Measurements from ENCODE around the gene COA3. TPM values are rescaled to one million over a fixed set of nuclear protein-coding genes. Genes with fewer than 3 reads are reported as not detected.

Gene COA3
- total RNA-seq: 70.1 and 80.4 TPM in 2 replicates

GRCh38 chr17:42798383-42799380 is at the start of gene COA3, which contains the start of gene CNTD1:
COA3 (minus strand) TSS chr17:42798704; CDS start chr17:42798681, 23 bp downstream.
CNTD1 (plus strand) TSS chr17:42798861; CDS start chr17:42799068, 207 bp downstream.

GRCh38 chr17:42844271-42844670 is 45.8 kb upstream of the COA3 start, which contains the start of gene AOC2:
AOC2 (plus strand) TSS chr17:42844580; CDS start chr17:42844627, 47 bp downstream.

DNA sequence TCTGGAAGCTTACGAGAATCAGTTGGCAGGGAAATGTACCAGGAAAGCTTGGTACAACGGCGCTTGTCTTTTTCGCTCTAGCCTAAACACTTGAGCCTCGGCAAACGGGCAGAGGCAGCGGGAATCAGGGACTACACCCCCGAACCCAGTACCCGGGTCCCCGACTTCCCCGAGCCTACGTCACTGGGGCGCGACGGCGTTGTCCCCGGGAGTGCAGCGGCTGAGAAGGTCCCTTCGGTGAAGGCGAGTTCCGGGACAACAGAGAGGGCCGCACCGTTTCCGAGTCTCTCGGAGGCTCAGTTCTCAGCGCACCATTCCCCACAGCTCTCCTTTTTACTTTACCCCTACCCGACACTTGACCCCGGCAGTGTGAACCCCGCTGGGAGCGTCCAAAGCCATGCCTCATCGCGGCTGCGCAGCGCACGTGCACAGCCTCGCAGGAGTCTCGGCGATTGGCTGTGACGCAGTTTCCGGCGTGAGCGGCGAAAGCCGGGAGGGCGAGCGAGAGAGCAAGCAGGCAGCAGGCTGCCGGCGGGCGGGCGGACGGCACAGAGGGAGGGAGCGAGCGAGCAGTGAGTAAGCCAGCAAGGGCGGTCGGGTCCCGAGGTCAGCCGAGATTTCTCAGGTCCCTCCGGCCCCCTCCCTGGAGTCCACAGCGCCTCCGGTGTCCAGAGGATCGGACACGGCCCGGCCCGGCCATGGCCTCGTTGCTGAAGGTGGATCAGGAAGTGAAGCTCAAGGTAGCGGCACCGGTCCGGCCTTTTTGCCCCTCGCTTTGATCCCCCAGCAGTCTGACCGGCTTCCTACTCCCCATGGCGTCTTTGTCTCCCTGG is 34.6 kb upstream of the COA3 start, which contains the start of gene PSME3:
PSME3 (plus strand) TSS at position 464 of the 833 bp plus-strand sequence; CDS start at position 699, 235 bp downstream.

DNA sequence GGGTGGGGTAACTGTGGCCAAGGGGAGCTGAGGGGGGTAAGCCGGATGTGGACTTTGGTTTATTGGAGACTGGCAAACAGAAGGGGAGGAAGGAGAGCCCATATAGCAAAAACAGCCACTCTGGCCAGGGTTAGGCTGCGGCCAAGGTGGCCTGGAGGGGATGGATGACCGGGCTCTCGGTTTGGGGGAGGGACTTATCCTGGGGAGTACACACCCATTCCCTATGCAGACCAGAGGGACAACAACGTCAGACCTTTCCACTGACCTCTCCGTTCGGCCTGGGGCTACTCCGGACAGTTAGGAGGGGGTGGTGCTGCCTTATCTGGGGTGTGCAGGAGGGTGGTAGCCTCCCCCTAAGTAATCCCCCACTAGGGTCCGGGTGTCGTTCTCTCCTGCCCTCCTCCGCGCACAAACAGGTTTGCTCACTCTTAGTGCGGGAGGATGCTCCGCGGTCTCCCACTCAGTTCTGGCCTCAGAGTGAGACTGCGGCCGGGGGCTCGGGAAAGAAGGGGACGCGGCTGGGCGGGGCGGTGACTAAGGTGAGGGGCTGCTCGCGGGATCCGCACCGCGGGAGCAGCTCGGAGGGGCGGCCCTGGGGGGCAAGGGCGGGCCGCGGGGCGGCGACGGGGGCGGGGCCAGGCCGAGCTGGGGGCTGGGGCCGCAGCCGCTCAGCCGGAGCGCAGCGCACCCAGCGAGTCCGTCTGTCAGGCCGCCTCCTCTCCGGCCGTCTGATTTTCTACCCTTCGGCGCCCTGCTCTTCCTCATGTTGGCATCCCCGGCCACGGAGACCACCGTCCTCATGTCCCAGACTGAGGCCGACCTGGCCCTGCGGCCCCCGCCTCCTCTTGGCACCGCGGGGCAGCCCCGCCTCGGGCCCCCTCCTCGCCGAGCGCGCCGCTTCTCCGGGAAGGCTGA is 18.3 kb downstream of the COA3 start, which contains the start of gene WNK4:
WNK4 (plus strand) TSS at position 675 of the 915 bp plus-strand sequence; CDS start at position 764, 89 bp downstream.

GRCh38 chr17:42773290-42774035 is 25.0 kb downstream of the COA3 start, which contains the start of gene VPS25:
VPS25 (plus strand) TSS chr17:42773449; CDS start chr17:42773476, 27 bp downstream.

DNA sequence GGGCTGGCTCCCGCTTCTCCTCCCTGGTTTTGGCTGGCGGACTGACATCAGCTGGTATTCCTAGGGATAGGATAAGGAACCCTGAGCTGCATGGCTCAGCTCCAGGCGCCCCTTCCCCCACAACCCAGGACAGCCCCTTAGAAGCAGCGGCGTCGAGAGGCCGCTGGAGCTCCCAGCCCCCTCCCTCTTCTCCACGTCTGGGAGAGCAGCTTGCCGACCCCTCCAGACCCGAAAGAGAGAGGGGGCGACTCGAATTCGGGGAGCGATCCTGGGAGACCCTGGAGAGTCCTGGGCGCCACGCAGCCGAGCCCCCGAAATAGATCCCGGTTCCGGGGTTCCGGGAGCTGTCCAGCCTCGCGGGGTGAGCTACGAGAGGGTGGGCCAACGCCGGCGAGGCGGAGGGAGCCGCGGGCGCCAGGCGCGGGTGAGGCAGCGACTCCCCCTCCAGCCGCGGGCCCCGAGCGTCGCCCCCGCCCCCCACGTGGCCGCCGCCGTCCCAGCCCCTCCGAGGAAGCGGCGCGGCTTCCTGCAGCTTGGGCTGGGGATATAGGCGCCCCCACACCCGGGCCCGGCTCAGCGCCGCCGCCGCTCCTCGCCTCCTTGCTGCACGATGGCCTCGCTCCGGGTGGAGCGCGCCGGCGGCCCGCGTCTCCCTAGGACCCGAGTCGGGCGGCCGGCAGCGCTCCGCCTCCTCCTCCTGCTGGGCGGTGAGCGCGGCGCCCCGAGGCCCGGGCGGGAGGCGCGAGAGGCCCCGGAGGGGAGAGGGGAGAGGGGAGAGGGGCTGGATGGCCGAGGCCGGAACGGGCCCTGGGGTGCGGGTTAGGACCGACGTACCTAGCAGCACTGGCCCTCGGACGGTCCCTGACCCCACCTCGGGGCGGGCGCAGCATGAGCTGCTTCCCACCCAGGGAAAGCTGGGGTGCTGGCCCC is 37.6 kb downstream of the COA3 start, which contains the start of gene RAMP2:
RAMP2 (plus strand) TSS at position 576 of the 930 bp plus-strand sequence; CDS start at position 611, 35 bp downstream.

Other genes starting within 250 kb of the COA3 start
- 1.5 and 1.8 TPM in 2 replicates for gene HSD17B1, start 245.8 kb downstream of the COA3 start, total RNA-seq
- gene COASY, start 236.6 kb downstream of the COA3 start, total RNA-seq: 18.5 and 25.1 TPM in 2 replicates
- gene MLX, start 231.6 kb downstream of the COA3 start, total RNA-seq: 32.9 and 36.7 TPM in 2 replicates
- 3.1 and 5.5 TPM in 2 replicates for gene PSMC3IP, start 221.0 kb downstream of the COA3 start, total RNA-seq
- 50.0 and 76.7 TPM in 2 replicates for gene RETREG3, start 189.3 kb downstream of the COA3 start, total RNA-seq
- 28.5 and 31.8 TPM in 2 replicates for gene TUBG1, start 189.0 kb downstream of the COA3 start, total RNA-seq
- 12.2 and 12.7 TPM in 2 replicates for gene TUBG2, start 139.4 kb downstream of the COA3 start, total RNA-seq
- 22.3 and 28.7 TPM in 2 replicates for gene PLEKHH3, start 121.7 kb downstream of the COA3 start, total RNA-seq
- gene CCR10, start 116.9 kb downstream of the COA3 start, total RNA-seq: 6.3 and 6.4 TPM in 2 replicates
- gene CNTNAP1, start 116.2 kb downstream of the COA3 start, total RNA-seq: 43.6 and 45.0 TPM in 2 replicates
- gene EZH1, start 53.7 kb downstream of the COA3 start, total RNA-seq: 25.6 and 28.1 TPM in 2 replicates
- not detected in 2 replicates for gene RAMP2, start 37.5 kb downstream of the COA3 start, total RNA-seq
- 53.6 and 67.3 TPM in 2 replicates for gene VPS25, start 25.3 kb downstream of the COA3 start, total RNA-seq
- gene WNK4, start 18.1 kb downstream of the COA3 start, total RNA-seq: 0.29 and 0.33 TPM in 2 replicates
- 0.66 TPM in 1 of 2 replicates, not detected in the other for gene CNTD1, start 157 bp upstream of the COA3 start, total RNA-seq
- gene BECN1, start 25.6 kb upstream of the COA3 start, total RNA-seq: 101 and 155 TPM in 2 replicates
- gene PSME3, start 34.7 kb upstream of the COA3 start, total RNA-seq: 76.6 and 82.2 TPM in 2 replicates
- gene AOC2, start 45.9 kb upstream of the COA3 start, total RNA-seq: 0.29 and 0.99 TPM in 2 replicates
- 1.3 and 1.5 TPM in 2 replicates for gene AOC3, start 52.5 kb upstream of the COA3 start, total RNA-seq
- gene G6PC1, start 102.1 kb upstream of the COA3 start, total RNA-seq: not detected in 2 replicates
- gene AARSD1, start 165.8 kb upstream of the COA3 start, total RNA-seq: 25.5 and 28.1 TPM in 2 replicates
- 1.2 TPM in 1 of 2 replicates, not detected in the other for gene PTGES3L, start 181.4 kb upstream of the COA3 start, total RNA-seq
- 6.8 and 9.6 TPM in 2 replicates for gene RUNDC1, start 181.9 kb upstream of the COA3 start, total RNA-seq
- 1,021 and 1,034 TPM in 2 replicates for gene RPL27, start 199.7 kb upstream of the COA3 start, total RNA-seq
- 43.1 and 51.9 TPM in 2 replicates for gene IFI35, start 208.1 kb upstream of the COA3 start, total RNA-seq
- gene VAT1, start 223.7 kb upstream of the COA3 start, total RNA-seq: 376 and 655 TPM in 2 replicates
- gene RND2, start 226.5 kb upstream of the COA3 start, total RNA-seq: 0.29 and 0.66 TPM in 2 replicates